Prostate gland (tissue), 2 donors: ENCODE measurements around the gene UPF2. TPM values are rescaled to one million over a fixed set of nuclear protein-coding genes. Genes with fewer than 3 reads are reported as not detected.

Experiments
- DNase-seq: peaks from one replicate; pipeline ENCODE4 v3.0.0-alpha.2; 2019; ENCODE audit warnings: low spot score
- H3K27ac ChIP-seq, 2 donors: fragments of 200-600 bp; sonication (generic); 2 replicates each; pipeline ENCODE4 v1.5.1; 2017 to 2019
- H3K27me3 ChIP-seq: fragments of 200-600 bp; sonication (generic); replicated peaks from 2 replicates; pipeline ENCODE4 v1.5.1; 2019; ENCODE audit not compliant: insufficient read depth
- H3K36me3 ChIP-seq, 2 donors: fragments of 200-600 bp; sonication (generic); 1 replicate in 1 of 2; 2 replicates in 1 of 2; pipeline versions ENCODE4 v1.5.1 to v1.8.1; 2017 to 2019
- H3K4me1 ChIP-seq: fragments of 200-600 bp; sonication (generic); replicated peaks from 2 replicates; pipeline ENCODE4 v1.5.1; 2019
- H3K4me3 ChIP-seq, 2 donors: fragments of 200-600 bp; sonication (generic); 2 replicates each; pipeline ENCODE4 v1.5.1; 2017 to 2019
- H3K9me3 ChIP-seq: fragments of 200-600 bp; sonication (generic); 2 replicates; pipeline ENCODE4 v1.5.1; 2017
- POLR2A ChIP-seq: fragments of 450-650 bp; IDR thresholded peaks from one replicate; pipeline ENCODE4 v1.6.1; 2016; ENCODE audit warnings: antibody characterized with exemption, mild to moderate bottlenecking
- POLR2AphosphoS5 ChIP-seq: sonication (generic); formaldehyde crosslinking; IDR thresholded peaks from one replicate; pipeline ENCODE4 v1.6.1; 2017; ENCODE audit warnings: antibody characterized with exemption
- WGBS: methylation state at CpG from one replicate; pipeline ENCODE4 v1.1.5; 2018; 5-methylcytosine and 5-hydroxymethylcytosine counted together
- intact Hi-C: fragments of 100-400 bp; cut with DNase I; formaldehyde crosslinking; loops from one replicate; pipeline ENCODE4 v1.14.2; 2022
- total RNA-seq, 2 donors: library from RNA; depleted of rRNA; stranded (reverse); fragments of >200 nt; gene quantifications; one replicate each; pipeline ENCODE4 v1.1.0, GENCODE V29; 2016
- TF ChIP-seq, protein P1 (sequence below), 4 experiments: fragments of 200-600 bp in 2 of 4; fragments of 450-650 bp in 2 of 4; sonication (generic) in 2 of 4; IDR thresholded peaks; 1 replicate in 3 of 4; 2 replicates in 1 of 4; pipeline ENCODE4 v1.5.1; 2016 to 2019; ENCODE audit warnings: antibody characterized with exemption in 4 of 4, mild to moderate bottlenecking in 2 of 4, moderate library complexity in 2 of 4

UPF2 gene
- total RNA-seq, 2 donors from 2014 or later: 21.4 to 31.7 TPM

DNA sequence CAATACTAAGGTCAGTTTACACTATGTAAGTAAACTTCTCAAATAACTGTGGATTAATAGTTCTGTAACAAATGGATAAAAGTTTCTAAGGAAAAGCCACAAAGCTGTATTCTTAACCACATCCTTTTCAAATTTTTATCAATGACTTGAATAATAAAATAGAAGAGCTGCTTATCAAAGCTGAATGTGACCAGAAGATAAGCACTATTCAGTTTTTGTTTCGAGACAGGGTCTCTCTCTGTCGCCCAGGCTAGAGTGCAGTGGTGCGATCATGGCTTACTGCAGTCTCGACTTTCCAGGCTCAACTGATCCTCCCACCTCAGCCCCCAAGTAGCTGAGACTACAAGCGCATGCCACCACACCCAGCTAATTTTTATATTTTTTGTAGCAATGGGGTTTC, 17.0 kb downstream of the UPF2 start:
- H3K27ac ChIP-seq: no peak overlapping the region
- peaks cover 0 to 5% of the 10 kb centered on the region in 2 donors for H3K36me3 ChIP-seq
- H3K27me3 ChIP-seq: no peaks in the 10 kb centered on the region
- H3K4me3 ChIP-seq: no peak overlapping the region
- no peaks in the 10 kb centered on the region for H3K4me1 ChIP-seq
- WGBS: 94% methylated on average over 5 of the region's 5 CpGs
- H3K9me3 ChIP-seq: no peaks in the 10 kb centered on the region
- no peak for DNase-seq
- no peak for TF ChIP-seq POLR2A
- TF ChIP-seq POLR2AphosphoS5: no peak
- TF ChIP-seq, protein P1, sequence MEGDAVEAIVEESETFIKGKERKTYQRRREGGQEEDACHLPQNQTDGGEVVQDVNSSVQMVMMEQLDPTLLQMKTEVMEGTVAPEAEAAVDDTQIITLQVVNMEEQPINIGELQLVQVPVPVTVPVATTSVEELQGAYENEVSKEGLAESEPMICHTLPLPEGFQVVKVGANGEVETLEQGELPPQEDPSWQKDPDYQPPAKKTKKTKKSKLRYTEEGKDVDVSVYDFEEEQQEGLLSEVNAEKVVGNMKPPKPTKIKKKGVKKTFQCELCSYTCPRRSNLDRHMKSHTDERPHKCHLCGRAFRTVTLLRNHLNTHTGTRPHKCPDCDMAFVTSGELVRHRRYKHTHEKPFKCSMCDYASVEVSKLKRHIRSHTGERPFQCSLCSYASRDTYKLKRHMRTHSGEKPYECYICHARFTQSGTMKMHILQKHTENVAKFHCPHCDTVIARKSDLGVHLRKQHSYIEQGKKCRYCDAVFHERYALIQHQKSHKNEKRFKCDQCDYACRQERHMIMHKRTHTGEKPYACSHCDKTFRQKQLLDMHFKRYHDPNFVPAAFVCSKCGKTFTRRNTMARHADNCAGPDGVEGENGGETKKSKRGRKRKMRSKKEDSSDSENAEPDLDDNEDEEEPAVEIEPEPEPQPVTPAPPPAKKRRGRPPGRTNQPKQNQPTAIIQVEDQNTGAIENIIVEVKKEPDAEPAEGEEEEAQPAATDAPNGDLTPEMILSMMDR (IDR thresholded peaks at IDR 0.05): no peak
- intact Hi-C loops: no loop called here

DNA sequence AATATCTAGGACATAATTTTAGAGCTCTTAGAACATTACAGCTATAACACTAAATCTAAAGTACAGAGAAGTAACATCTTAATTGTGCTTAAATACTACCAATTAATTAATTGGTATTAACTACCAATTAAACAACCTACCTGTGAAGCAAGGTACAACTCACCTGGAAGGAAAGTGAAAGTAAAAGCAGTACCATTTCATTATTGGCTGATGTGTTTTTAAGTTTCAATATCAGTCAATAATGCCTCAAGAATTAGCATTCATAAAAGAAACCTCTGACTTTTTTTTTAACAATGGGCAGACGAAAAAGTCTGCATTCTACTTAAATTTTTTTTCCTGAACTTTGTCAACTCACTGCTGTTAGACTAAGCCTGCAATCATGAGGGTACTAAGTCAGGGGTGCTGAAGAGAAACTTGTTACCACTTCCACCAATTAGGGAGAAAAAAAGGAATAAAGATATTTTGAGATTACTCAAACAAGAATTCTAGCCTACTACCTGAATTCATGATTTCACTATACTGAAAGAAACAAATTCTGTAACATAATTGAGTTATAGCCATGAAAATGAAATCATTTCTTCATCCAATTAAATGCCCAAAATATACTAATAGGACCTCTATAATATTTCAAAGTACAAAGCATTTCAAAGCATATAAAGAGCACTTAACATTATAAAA, 19.9 kb downstream of the UPF2 start:
- Histone ChIP-seq H3K27me3 (no peaks in the 10 kb centered on the region), H3K4me3 (no peak overlapping the region), H3K27ac (no peak overlapping the region), H3K36me3 (no peaks in the 10 kb centered on the region), H3K9me3 (no peaks in the 10 kb centered on the region), H3K4me1 (no peaks in the 10 kb centered on the region)
- intact Hi-C loops: no loop called here
- DNase-seq: no peak
- TF ChIP-seq POLR2A (no peak), POLR2AphosphoS5 (no peak)
- TF ChIP-seq, protein P1 (IDR thresholded peaks at IDR 0.05): no peak
- WGBS: 58% methylated on average over 1 of the region's 1 CpG

DNA sequence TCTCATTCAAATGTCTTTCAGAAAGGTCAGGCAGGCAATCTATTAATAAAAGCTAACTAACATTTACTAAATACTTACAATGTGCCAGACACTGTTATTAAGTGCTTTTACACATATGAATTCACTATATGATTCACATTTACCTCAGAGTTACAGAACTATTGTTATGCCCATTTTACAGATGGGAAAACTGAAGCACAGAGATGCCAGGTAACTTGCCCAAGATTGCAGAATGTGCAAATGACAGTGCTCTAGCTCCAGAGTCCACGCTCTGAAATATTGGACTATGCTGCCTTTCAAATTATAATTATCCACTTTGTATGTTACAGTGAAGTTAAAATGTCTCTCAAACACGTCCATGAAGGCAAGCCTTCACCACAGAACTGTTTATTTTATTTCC, 22.0 kb downstream of the UPF2 start:
- intact Hi-C loops: no loop called here
- TF ChIP-seq POLR2AphosphoS5 (no peak), POLR2A (no peak)
- TF ChIP-seq, protein P1 (IDR thresholded peaks at IDR 0.05): no peak
- H3K27ac ChIP-seq: no peak overlapping the region

DNA sequence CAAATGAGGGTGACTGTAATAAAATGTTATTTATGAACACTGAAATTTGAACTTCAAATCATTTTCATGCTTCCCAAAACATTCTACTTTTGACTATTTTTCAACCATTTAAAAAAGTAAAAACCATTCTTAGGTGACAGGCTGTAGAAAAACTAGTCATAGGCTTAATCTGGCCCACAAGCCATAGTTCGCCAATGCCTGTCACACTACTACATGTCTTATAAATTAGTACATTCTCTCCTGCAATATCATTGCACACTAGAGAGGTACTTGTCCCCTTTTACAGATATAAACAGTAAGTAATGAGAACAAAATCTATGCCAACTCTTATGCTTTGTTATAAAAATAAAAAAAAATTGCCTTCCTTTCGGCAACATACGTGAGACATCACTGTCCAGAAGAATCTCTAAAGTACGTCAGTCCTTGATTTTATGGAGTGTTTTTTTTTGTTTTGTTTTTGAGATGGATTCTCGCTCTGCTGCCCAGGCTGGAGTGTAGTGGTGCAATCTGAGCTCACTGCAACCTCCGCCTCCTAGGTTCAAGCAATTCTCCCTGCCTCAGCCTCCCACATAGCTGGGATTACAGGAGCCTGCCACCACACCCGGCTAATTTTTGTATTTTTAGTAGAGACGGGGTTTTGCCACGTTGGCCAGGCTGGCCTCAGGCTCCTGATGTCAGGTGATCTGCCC, 23.2 kb downstream of the UPF2 start:
- DNase-seq: no peak
- Histone ChIP-seq H3K36me3 (no peaks in the 10 kb centered on the region), H3K9me3 (no peaks in the 10 kb centered on the region), H3K4me3 (no peak overlapping the region), H3K4me1 (no peaks in the 10 kb centered on the region), H3K27me3 (no peaks in the 10 kb centered on the region), H3K27ac (peak overlapping the region in 1 of 2 donors; percentile 12)
- TF ChIP-seq, protein P1 (IDR thresholded peaks at IDR 0.05): no peak
- TF ChIP-seq POLR2AphosphoS5 (no peak), POLR2A (no peak)
- WGBS: 59% methylated on average over 9 of the region's 9 CpGs
- intact Hi-C loops: no loop called here

More for the DNA sequence above, 22.0 kb downstream of the UPF2 start:
- no peaks in the 10 kb centered on the region for H3K27me3 ChIP-seq
- H3K4me1 ChIP-seq: no peaks in the 10 kb centered on the region
- no peaks in the 10 kb centered on the region for H3K36me3 ChIP-seq
- 89% methylated on average over 2 of the region's 2 CpGs for WGBS
- H3K9me3 ChIP-seq: no peaks in the 10 kb centered on the region
- no peak overlapping the region for H3K4me3 ChIP-seq
- DNase-seq: no peak
